Common myeloid progenitor, CD34-positive (primary cell): ENCODE results near the gene RAB10.

Experiments
- CTCF ChIA-PET: fragments of 350-600 bp; sonication (Branson Sonifier 250); formaldehyde crosslinking; loops from one replicate; lab custom pipeline; 2021; ENCODE audit warnings: antibody characterized with exemption; lab: Charles Lee
- POLR2A ChIA-PET: fragments of 350-600 bp; sonication (Branson Sonifier 250); formaldehyde crosslinking; loops from one replicate; lab custom pipeline; 2021; ENCODE audit warnings: antibody characterized with exemption; lab: Charles Lee
- DNase-seq, 3 donors: peaks; one replicate each; pipeline versions ENCODE4 v3.0.0 to v3.0.0-alpha.2; 2013
- H3K27ac ChIP-seq, 2 experiments: 1 replicate in 1 of 2; 2 replicates in 1 of 2; pipeline ENCODE4 v1.7.0; 2013; ENCODE audit warnings: inconsistent platforms in 2 of 2, low read length in 2 of 2, mild to moderate bottlenecking in 2 of 2, low read depth in 1 of 2, moderate library complexity in 1 of 2; ENCODE audit not compliant: severe bottlenecking in 2 of 2, insufficient read depth in 1 of 2, poor library complexity in 1 of 2
- H3K27me3 ChIP-seq, 5 experiments: replicated peaks in 2 of 5; 1 replicate in 3 of 5; 2 replicates in 2 of 5; pipeline versions ENCODE4 v1.6.1 to v1.7.0; 2013; ENCODE audit warnings: low read length in 4 of 5, mild to moderate bottlenecking in 2 of 5, moderate library complexity in 2 of 5, inconsistent platforms in 1 of 5; ENCODE audit not compliant: insufficient read depth in 5 of 5, control insufficient read depth in 4 of 5
- H3K36me3 ChIP-seq, 4 experiments: 1 replicate in 2 of 4; 2 replicates in 2 of 4; pipeline versions ENCODE4 v1.6.1 to v1.7.0; 2013; ENCODE audit warnings: low read length in 3 of 4, control low read depth in 1 of 4, mild to moderate bottlenecking in 1 of 4; ENCODE audit not compliant: control insufficient read depth in 4 of 4, insufficient read depth in 4 of 4
- H3K4me1 ChIP-seq, 4 experiments: 1 replicate in 3 of 4; 2 replicates in 1 of 4; pipeline versions ENCODE4 v1.6.1 to v1.7.1; 2013; ENCODE audit warnings: low read length in 3 of 4, mild to moderate bottlenecking in 3 of 4, control low read depth in 1 of 4, inconsistent platforms in 1 of 4, moderate library complexity in 1 of 4; ENCODE audit not compliant: control insufficient read depth in 4 of 4, insufficient read depth in 4 of 4; ENCODE audit errors: control extremely low read depth in 1 of 4
- H3K4me3 ChIP-seq, 7 experiments: 1 replicate in 4 of 7; 2 replicates in 3 of 7; pipeline versions ENCODE4 v1.5.1 to v1.7.0; 2013; ENCODE audit warnings: mild to moderate bottlenecking in 7 of 7, low read length in 6 of 7, moderate library complexity in 6 of 7, inconsistent platforms in 2 of 7, low read depth in 2 of 7, control low read depth in 1 of 7; ENCODE audit not compliant: insufficient read depth in 4 of 7, control insufficient read depth in 1 of 7; ENCODE audit errors: extremely low read depth in 1 of 7
- H3K9me3 ChIP-seq, 5 experiments: 1 replicate in 4 of 5; 2 replicates in 1 of 5; pipeline versions ENCODE4 v1.6.1 to v1.7.1; 2013; ENCODE audit warnings: low read length in 4 of 5, mild to moderate bottlenecking in 2 of 5, inconsistent platforms in 1 of 5, low read depth in 1 of 5, moderate library complexity in 1 of 5; ENCODE audit not compliant: control insufficient read depth in 4 of 5, insufficient read depth in 2 of 5; ENCODE audit errors: control extremely low read depth in 1 of 5
- WGBS: methylation state at CpG from one replicate; pipeline ENCODE4 v1.1.5; 2013; ENCODE audit not compliant: insufficient coverage; 5-methylcytosine and 5-hydroxymethylcytosine counted together

RAB10 gene

DNA sequence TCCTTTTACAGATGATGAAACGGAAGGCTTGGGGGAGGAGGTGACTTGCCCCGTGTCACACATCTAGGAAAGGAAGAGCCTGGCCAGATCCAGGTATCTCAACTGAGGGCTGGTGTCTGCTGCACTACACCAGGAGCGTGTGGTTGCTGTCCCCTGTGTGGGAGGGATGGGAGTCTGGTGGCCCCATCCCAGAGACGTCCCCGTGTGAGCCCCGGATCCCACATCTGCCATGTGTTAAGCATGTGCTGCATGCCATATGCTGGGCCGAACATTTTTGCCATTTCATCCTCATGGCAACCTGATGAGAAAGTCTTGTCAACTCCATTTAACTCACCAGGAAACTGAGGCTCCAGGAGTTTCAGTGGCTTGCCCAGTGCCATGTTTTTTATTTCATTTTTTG lies 143.2 kb downstream of the RAB10 start:
- Histone ChIP-seq H3K4me3 (no peak overlapping the region), H3K4me1 (peaks cover 0 to 28% (median 18%) of the 10 kb centered on the region in 4 experiments), H3K27ac (no peak overlapping the region), H3K36me3 (no peaks in the 10 kb centered on the region), H3K27me3 (peaks cover 0 to 66% (median 27%) of the 10 kb centered on the region in 5 experiments), H3K9me3 (no peaks in the 10 kb centered on the region)
- 97% methylated on average over 7 of the region's 7 CpGs for WGBS
- POLR2A ChIA-PET = no interaction called here
- CTCF ChIA-PET = interaction anchor here (1.1 kb wide), 1 partner anchor 11 kb away, joined by 3 read pairs; no protein-coding TSS in a partner anchor
- no peak for DNase-seq

DNA sequence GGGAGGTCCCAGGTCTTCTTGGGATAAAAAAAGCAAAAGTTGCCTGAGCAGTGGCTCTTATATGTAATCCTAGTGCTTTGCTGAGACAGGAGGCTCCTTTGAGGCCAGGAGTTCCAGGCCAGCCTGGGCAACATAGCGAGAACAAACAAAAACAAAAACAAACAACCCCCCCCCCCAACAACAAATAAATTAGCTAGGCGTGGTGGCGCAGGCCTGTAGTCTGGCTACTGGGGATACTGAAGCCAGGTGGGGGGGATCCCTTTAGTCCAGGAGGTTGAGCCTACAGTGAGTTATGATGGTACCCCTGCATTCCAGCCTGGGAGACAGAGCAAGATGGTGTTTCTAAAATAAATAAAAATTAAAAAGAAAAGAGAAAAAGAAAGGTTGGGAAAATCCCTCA lies 144.4 kb downstream of the RAB10 start:
- H3K36me3 ChIP-seq = no peaks in the 10 kb centered on the region
- no peaks in the 10 kb centered on the region for H3K9me3 ChIP-seq
- ChIA-PET POLR2A (interaction anchor here (0.5 to 0.6 kb wide), 2 partner anchors 177 to 791 kb away, joined by 3 read pairs; no protein-coding TSS in a partner anchor), CTCF (interaction anchor here (0.5 to 0.9 kb wide), 2 partner anchors 9 to 173 kb away, joined by 3 read pairs; no protein-coding TSS in a partner anchor)
- H3K27me3 ChIP-seq = peaks cover 0 to 60% (median 25%) of the 10 kb centered on the region in 5 experiments
- WGBS = no CpG with 5 or more reads among the region's 3 CpGs
- H3K27ac ChIP-seq = no peak overlapping the region
- H3K4me3 ChIP-seq = peak overlapping the region in 2 of 7 experiments; percentile 61 to 76
- peaks cover 0 to 22% (median 13%) of the 10 kb centered on the region in 4 experiments for H3K4me1 ChIP-seq
- DNase-seq = no peak

DNA sequence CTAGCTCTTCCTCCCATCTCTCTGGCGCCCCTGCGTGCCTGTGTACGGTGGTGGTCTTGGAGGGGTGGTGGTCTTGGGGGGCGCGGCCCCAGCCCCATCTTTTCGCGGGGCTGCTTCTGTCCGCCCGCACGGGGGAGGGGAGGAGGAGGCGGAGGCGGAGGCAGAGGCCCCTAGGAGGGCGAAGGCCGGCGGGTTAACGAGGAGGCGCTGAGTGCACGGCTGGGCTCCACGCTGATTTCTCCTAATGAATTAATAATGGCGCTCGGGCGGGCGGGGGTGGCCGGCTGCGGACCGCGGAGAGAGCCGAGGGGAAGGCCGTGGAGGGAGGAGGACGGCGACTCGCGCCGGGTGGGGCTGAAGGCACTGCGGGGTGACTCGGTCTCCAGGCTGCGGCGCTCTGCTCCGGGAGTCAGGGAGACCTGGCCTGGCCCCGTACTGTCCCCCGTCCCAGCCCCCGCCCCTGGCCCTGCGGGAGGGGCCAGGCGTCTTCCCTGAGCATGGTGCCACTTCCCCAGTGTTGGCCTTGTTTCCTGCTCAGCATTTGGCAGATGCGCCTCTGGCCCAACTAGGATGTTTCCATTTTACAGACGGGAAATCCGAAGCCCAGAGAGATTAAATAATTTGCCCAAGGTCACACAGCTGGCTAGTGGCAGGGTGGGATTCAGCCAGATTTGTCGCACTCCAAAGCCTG lies 145.0 kb downstream of the RAB10 start:
- Histone ChIP-seq H3K9me3 (no peaks in the 10 kb centered on the region), H3K36me3 (no peaks in the 10 kb centered on the region), H3K4me1 (peaks cover 0 to 16% (median 11%) of the 10 kb centered on the region in 4 experiments), H3K27me3 (peaks cover 0 to 53% (median 25%) of the 10 kb centered on the region in 5 experiments), H3K27ac (no peak overlapping the region), H3K4me3 (peak overlapping the region; percentile 2 to 76 (median 61))
- POLR2A ChIA-PET = interaction anchor here (0.5 to 0.6 kb wide), 2 partner anchors 176 to 792 kb away, joined by 3 read pairs; no protein-coding TSS in a partner anchor
- CTCF ChIA-PET = no interaction called here
- DNase-seq = peak in 2 of 3 donors; percentile 16 to 41
- WGBS = 1% methylated on average over 30 of the region's 48 CpGs

DNA sequence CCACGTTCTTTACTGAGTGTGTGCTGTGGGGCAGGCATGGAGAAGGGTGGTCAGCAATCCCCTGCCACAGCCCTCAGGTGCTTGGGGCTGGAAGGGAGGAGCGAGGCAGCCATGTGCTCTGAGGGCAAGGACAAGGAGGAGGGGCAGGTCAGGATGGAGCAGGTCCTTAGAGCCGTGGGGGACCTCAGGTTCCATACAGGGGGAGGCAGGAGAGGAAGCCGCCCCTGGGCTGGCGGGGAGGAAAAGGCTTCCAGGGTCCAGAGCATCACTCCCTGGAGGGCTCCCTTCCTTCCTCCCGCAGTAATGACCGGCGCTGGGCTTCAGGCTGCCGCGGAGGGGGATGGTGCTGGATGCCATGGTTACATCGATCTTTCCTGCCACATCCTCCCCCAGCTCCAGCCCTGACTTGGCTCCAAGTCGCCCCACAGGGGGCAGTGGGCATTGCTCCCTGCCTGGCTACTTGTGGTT lies 145.6 kb downstream of the RAB10 start:
- no peak overlapping the region for H3K27ac ChIP-seq
- H3K27me3 ChIP-seq = peaks cover 0 to 47% (median 20%) of the 10 kb centered on the region in 5 experiments
- WGBS = 0% methylated on average over 2 of the region's 12 CpGs
- ChIA-PET CTCF (no interaction called here), POLR2A (no interaction called here)
- H3K36me3 ChIP-seq = no peaks in the 10 kb centered on the region
- DNase-seq = no peak
- peaks cover 0 to 19% (median 14%) of the 10 kb centered on the region in 4 experiments for H3K4me1 ChIP-seq
- peak overlapping the region in 5 of 7 experiments; percentile 40 to 76 (median 61) for H3K4me3 ChIP-seq
- H3K9me3 ChIP-seq = no peaks in the 10 kb centered on the region

DNA sequence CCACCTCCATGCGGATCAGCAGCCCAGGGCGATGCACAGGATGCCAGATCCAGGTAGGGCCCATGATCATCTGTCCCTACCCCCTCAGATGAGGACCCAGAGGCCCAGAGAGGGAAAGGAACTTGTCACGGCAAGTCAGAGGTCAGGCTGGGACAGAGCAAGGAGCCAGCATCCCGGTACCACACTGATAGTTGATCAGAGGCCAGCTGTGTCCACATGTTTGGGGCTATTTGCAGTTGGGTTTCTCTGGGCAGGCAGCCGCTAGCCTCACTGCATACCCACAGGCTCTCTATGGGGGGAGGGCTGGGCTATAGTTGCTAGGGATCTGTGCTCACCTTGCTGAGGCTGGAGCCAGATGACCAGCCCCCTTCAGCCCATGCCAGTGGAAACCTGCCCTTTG lies 148.6 kb downstream of the RAB10 start:
- Histone ChIP-seq H3K27ac (no peak overlapping the region), H3K9me3 (no peaks in the 10 kb centered on the region), H3K27me3 (peaks cover 0 to 34% (median 14%) of the 10 kb centered on the region in 5 experiments), H3K36me3 (no peaks in the 10 kb centered on the region), H3K4me3 (no peak overlapping the region), H3K4me1 (peaks cover 0 to 26% (median 21%) of the 10 kb centered on the region in 4 experiments)
- ChIA-PET POLR2A (no interaction called here), CTCF (interaction anchor here (1.0 kb wide), 1 partner anchor 10 kb away, joined by 3 read pairs; no protein-coding TSS in a partner anchor)
- DNase-seq = no peak
- WGBS = 98% methylated on average over 3 of the region's 5 CpGs

- no peaks in the 10 kb centered on the region for H3K36me3 ChIP-seq
- no peak overlapping the region for H3K4me3 ChIP-seq
- H3K9me3 ChIP-seq = no peaks in the 10 kb centered on the region
- DNase-seq = no peak
- POLR2A ChIA-PET = no interaction called here
- peaks cover 0 to 26% (median 21%) of the 10 kb centered on the region in 4 experiments for H3K4me1 ChIP-seq
- peaks cover 0 to 32% (median 14%) of the 10 kb centered on the region in 5 experiments for H3K27me3 ChIP-seq
- 97% methylated on average over 9 of the region's 11 CpGs for WGBS
- CTCF ChIA-PET = interaction anchor here (1.6 to 2.6 kb wide), 4 partner anchors 8 to 575 kb away, joined by 3 to 23 read pairs (median 5); no protein-coding TSS in a partner anchor
- no peak overlapping the region for H3K27ac ChIP-seq
Observed at GRCh38 chr2:26182887-26183630, 149.2 kb downstream of the RAB10 start.
